GM21825 (cell line): ENCODE results near the gene RPS29.

ENCODE experiments used
- ATAC-seq: cut with Tn5 transposase; IDR thresholded peaks from one replicate; pipeline ENCODE4 v1.9.1; 2021; ENCODE audit warnings: mild to moderate bottlenecking, moderate library complexity; ENCODE audit not compliant: unreplicated experiment

RPS29 gene

GRCh38 chr14:49553106-49553505, 33.1 kb downstream of the RPS29 start:
- no peak for ATAC-seq

GRCh38 chr14:49551569-49551968, 34.6 kb downstream of the RPS29 start:
- no peak for ATAC-seq

GRCh38 chr14:49550286-49551184, 35.6 kb downstream of the RPS29 start:
- no peak for ATAC-seq

DNA sequence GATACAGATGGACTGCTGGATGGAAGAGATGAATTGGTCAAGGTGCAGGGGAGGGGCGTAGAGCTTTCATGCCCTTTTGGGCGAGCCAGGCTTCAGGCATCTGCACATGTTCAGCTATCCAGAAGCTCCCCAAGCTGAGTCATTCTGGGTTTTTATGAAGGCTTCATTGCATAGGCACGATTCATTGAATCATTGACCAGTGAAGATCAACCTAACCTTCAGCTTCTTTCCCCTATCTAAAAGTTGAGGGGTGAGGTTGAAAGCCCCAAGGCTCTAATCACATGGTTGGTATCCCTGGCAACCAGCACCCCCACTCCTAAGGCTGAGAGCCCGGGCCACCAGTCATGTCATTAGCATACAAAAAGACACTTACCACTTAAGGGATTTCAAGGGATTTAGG, 36.3 kb downstream of the RPS29 start:
- no peak for ATAC-seq

DNA sequence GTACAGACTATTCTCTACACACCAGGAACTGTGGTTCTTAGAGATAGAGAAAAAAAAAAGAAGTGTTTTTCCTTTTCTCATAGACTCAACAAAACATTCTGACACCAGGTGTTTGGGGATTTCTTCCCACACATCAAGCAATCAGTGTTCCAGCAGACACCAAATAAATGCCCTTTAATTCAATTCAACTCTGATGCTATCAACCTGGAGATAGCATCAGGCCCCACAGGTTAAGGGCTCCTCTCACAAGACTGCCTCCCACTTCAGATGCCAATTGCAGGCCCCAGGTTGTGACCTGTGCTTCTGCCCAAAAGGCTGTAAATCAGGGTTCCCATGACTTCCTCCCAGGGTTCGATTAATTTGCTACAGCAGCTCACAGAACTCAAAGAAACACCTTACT, 36.7 kb downstream of the RPS29 start:
- no peak for ATAC-seq

GRCh38 chr14:49546766-49547165, 39.4 kb downstream of the RPS29 start:
- ATAC-seq, result no peak

- no peak for ATAC-seq
Measured at GRCh38 chr14:49545716-49546115, 40.5 kb downstream of the RPS29 start.

GRCh38 chr14:49545071-49545470, 41.1 kb downstream of the RPS29 start:
- ATAC-seq, result no peak

DNA sequence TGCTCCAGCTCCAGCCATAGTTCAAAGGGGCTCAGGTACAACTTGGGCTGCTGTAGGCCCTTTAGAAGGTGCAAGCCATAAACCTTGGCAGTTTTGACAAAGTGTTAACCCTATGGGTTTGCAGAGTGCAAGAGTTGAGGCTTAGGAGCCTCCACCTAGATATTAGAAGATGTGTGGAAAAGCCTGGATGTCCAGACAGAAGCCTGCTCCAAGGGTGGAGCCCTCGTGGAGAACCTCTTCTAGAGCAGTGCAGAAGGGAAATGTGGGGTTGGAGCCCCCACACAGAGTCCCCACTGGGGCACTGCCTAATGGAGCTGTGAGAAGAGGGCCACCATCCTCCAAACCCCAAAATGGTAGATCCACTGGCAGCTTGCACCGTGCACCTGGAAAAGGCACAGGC, 45.1 kb downstream of the RPS29 start:
- no peak for ATAC-seq

DNA sequence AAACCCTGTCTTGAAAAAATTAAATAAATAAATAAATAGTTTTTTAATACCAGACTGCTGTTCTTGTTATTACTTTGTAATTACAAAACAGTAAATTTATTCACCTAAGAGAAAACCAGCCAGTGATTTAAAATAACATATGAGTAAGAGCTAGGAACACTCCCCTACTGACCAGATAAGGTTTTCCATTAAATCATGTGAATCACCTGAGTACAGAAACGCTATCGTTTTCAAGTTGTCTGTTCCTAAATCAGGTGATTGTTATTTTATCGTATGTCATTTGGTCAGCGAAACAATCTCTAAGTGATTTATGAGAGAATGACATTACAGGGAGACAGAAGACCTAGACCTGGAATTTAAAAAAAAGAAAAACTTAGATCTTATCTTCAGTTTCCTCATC, 47.3 kb downstream of the RPS29 start:
- ATAC-seq, result no peak
